IMR-90 (cell line): ENCODE measurements around the gene CEP78.

Experiments
- FOS ChIP-seq: fragments of 150-350 bp; IDR thresholded peaks from 2 replicates; pipeline ENCODE4 v1.6.1; 2016; ENCODE audit warnings: low read depth, low read length
- MAZ ChIP-seq: IDR thresholded peaks from 2 replicates; pipeline ENCODE4 v1.6.1; 2012; ENCODE audit warnings: low read depth, mild to moderate bottlenecking, low read length, improper control_type of control experiment, moderate library complexity, borderline replicate concordance
- MXI1 ChIP-seq: IDR thresholded peaks from 2 replicates; pipeline ENCODE4 v1.6.1; 2012; ENCODE audit warnings: low read depth, mild to moderate bottlenecking, low read length, moderate library complexity, borderline replicate concordance
- NFE2L2 ChIP-seq: fragments of 150-350 bp; IDR thresholded peaks from 2 replicates; pipeline ENCODE4 v1.6.1; 2016; ENCODE audit warnings: low read depth, mild to moderate bottlenecking, low read length
- POLR2A ChIP-seq: IDR thresholded peaks from 2 replicates; pipeline ENCODE4 v1.6.1; 2012; ENCODE audit warnings: mild to moderate bottlenecking, low read depth, low read length
- RCOR1 ChIP-seq: IDR thresholded peaks from 2 replicates; pipeline ENCODE4 v1.6.1; 2012; ENCODE audit warnings: mild to moderate bottlenecking, low read length, improper control_type of control experiment; ENCODE audit not compliant: insufficient replicate concordance
- RFX5 ChIP-seq: IDR thresholded peaks from 2 replicates; pipeline ENCODE4 v1.8.0; 2012; ENCODE audit warnings: low read depth, mild to moderate bottlenecking, low read length, moderate library complexity
- TF ChIP-seq, protein P1 (sequence below): conservative IDR thresholded peaks from 2 replicates; pipeline ENCODE4 v1.5.1; 2012; ENCODE audit warnings: mild to moderate bottlenecking, low read depth, low read length, improper control_type of control experiment
- TF ChIP-seq, protein P2 (sequence below): fragments of 150-350 bp; IDR thresholded peaks from 2 replicates; pipeline ENCODE4 v1.6.1; 2017; ENCODE audit warnings: mild to moderate bottlenecking, antibody characterized with exemption, low read length, low read depth

DNA sequence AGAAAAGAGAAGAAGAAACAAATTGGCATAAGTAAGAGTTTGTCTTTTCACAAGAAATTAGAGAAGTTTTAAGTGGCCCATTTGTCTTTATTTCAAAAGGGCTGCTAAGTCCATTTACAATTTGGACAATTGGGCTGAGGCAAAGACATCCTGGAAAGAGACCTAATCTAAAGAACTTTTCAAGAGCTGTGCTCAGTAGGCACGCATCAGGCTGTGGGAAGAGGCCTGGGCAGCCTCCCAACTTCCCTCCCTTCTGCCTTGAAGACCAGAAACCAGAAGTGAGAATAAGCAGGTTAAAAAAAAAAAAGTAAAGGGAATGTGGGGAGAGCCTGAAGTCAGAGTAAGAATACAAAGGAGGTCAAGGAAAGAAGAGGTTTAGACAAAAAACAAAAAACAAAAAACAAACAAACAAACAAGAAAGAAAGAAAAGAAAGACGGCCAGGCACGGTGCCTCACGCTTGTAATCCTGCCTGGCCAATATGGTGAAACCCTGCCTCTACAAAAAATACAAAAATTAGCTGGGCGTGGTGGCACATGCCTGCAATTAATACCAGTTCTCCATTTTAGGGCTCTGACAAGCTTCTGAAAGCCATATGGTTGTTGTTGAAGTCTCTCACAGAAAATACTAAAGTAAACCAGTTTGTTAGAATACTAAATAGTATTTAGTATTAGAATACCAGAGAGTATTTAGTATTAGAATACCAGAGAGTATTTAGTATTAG is 48.0 kb upstream of the CEP78 start:
- TF ChIP-seq POLR2A (no peak), RCOR1 (no peak), MXI1 (no peak), NFE2L2 (no peak), RFX5 (no peak), FOS (no peak), MAZ (no peak)
- TF ChIP-seq, protein P1, sequence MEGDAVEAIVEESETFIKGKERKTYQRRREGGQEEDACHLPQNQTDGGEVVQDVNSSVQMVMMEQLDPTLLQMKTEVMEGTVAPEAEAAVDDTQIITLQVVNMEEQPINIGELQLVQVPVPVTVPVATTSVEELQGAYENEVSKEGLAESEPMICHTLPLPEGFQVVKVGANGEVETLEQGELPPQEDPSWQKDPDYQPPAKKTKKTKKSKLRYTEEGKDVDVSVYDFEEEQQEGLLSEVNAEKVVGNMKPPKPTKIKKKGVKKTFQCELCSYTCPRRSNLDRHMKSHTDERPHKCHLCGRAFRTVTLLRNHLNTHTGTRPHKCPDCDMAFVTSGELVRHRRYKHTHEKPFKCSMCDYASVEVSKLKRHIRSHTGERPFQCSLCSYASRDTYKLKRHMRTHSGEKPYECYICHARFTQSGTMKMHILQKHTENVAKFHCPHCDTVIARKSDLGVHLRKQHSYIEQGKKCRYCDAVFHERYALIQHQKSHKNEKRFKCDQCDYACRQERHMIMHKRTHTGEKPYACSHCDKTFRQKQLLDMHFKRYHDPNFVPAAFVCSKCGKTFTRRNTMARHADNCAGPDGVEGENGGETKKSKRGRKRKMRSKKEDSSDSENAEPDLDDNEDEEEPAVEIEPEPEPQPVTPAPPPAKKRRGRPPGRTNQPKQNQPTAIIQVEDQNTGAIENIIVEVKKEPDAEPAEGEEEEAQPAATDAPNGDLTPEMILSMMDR, result no peak
- TF ChIP-seq, protein P2, sequence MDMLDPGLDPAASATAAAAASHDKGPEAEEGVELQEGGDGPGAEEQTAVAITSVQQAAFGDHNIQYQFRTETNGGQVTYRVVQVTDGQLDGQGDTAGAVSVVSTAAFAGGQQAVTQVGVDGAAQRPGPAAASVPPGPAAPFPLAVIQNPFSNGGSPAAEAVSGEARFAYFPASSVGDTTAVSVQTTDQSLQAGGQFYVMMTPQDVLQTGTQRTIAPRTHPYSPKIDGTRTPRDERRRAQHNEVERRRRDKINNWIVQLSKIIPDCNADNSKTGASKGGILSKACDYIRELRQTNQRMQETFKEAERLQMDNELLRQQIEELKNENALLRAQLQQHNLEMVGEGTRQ, result no peak
